Measurements from ENCODE around the gene RBP2. TPM values are rescaled to one million over a fixed set of nuclear protein-coding genes. Genes with fewer than 3 reads are reported as not detected.

RBP2 gene
- total RNA-seq, 4 donors from 2014 or later, result not detected

- TF ChIP-seq POLR2A (IDR thresholded peaks at IDR 0.05), result no peak
- TF ChIP-seq CTCF (IDR thresholded peaks at IDR 0.05), result no peak
- H3K4me3 ChIP-seq (ENCODE audit: low read depth, poor library complexity, severe bottlenecking), result no peak overlapping the region
- intact Hi-C loops (cut with DNase I; ENCODE audit: low total_unique reads), result no loop called here
- no peak for DNase-seq (ENCODE audit: low spot score in 2 of 2)
These were observed 16.2 kb downstream of the RBP2 start for GRCh38 chr3:139460076-139460475.

GRCh38 chr3:139458348-139458747 lies 18.0 kb downstream of the RBP2 start:
- WGBS, 2 donors, result 82 to 84% methylated on average over 7 of the region's 7 CpGs
- DNase-seq (ENCODE audit: low spot score in 2 of 2), result no peak
- no peak overlapping the region for H3K4me3 ChIP-seq (ENCODE audit: low read depth, poor library complexity, severe bottlenecking)
- intact Hi-C loops (cut with DNase I; ENCODE audit: low total_unique reads), result no loop called here
- TF ChIP-seq CTCF (IDR thresholded peaks at IDR 0.05) (no peak), POLR2A (IDR thresholded peaks at IDR 0.05) (no peak)

GRCh38 chr3:139457066-139457465 lies 19.2 kb downstream of the RBP2 start:
- intact Hi-C loops (cut with DNase I; ENCODE audit: low total_unique reads), result no loop called here
- no peak overlapping the region for H3K4me3 ChIP-seq (ENCODE audit: low read depth, poor library complexity, severe bottlenecking)
- no peak for DNase-seq (ENCODE audit: low spot score in 2 of 2)
- TF ChIP-seq CTCF (IDR thresholded peaks at IDR 0.05), result no peak
- 34 to 67% methylated on average over 3 of the region's 3 CpGs for WGBS, 2 donors

- DNase-seq (ENCODE audit: low spot score in 2 of 2), result no peak
- 37 to 63% methylated on average over 4 of the region's 4 CpGs for WGBS, 2 donors
- no peak overlapping the region for H3K4me3 ChIP-seq (ENCODE audit: low read depth, poor library complexity, severe bottlenecking)
- intact Hi-C loops (cut with DNase I; ENCODE audit: low total_unique reads), result no loop called here
- TF ChIP-seq CTCF (IDR thresholded peaks at IDR 0.05) (no peak), POLR2A (IDR thresholded peaks at IDR 0.05) (no peak)
These were observed 19.9 kb downstream of the RBP2 start for GRCh38 chr3:139456386-139456785.

GRCh38 chr3:139455855-139456254 lies 20.5 kb downstream of the RBP2 start:
- no peak overlapping the region for H3K4me3 ChIP-seq (ENCODE audit: low read depth, poor library complexity, severe bottlenecking)
- intact Hi-C loops (cut with DNase I; ENCODE audit: low total_unique reads), result no loop called here
- 62% methylated on average over 3 of the region's 3 CpGs for WGBS, 2 donors
- DNase-seq (ENCODE audit: low spot score in 2 of 2), result no peak
- TF ChIP-seq CTCF (IDR thresholded peaks at IDR 0.05) (no peak), POLR2A (IDR thresholded peaks at IDR 0.05) (no peak)

- 93 to 96% methylated on average over 1 of the region's 1 CpG for WGBS, 2 donors
- no peak for DNase-seq (ENCODE audit: low spot score in 2 of 2)
- intact Hi-C loops (cut with DNase I; ENCODE audit: low total_unique reads), result no loop called here
- no peak for TF ChIP-seq CTCF (IDR thresholded peaks at IDR 0.05)
- no peak for TF ChIP-seq POLR2A (IDR thresholded peaks at IDR 0.05)
- H3K4me3 ChIP-seq (ENCODE audit: low read depth, poor library complexity, severe bottlenecking), result no peak overlapping the region
These were observed 21.1 kb downstream of the RBP2 start for GRCh38 chr3:139455206-139455605.

Measured in lower leg skin (tissue), 4 donors.